Adrenal gland (tissue), 12 donors: Measurements from ENCODE around the gene UST. TPM values are rescaled to one million over a fixed set of nuclear protein-coding genes. Genes with fewer than 3 reads are reported as not detected.

Experiments used
- DNase-seq, 7 donors: peaks; one replicate each; pipeline ENCODE4 v3.0.0-alpha.2; 2019 to 2020
- H3K27ac ChIP-seq, 5 donors: fragments of 200-600 bp; sonication (generic) in 4 of 5; 1 replicate in 3 of 5; 2 replicates in 2 of 5; pipeline versions ENCODE4 v1.5.1 to v1.8.0; 2016 to 2020; ENCODE audit warnings: mild to moderate bottlenecking in 1 of 5
- H3K27me3 ChIP-seq: fragments of 200-600 bp; 2 replicates; pipeline ENCODE4 v1.8.0; 2021
- H3K36me3 ChIP-seq, 2 donors: fragments of 200-600 bp; replicated peaks in 1 of 2; 1 replicate in 1 of 2; 2 replicates in 1 of 2; pipeline versions ENCODE4 v1.5.1 to v1.8.0; 2018 to 2022
- H3K4me1 ChIP-seq, 2 donors: fragments of 200-600 bp; replicated peaks in 1 of 2; 1 replicate in 1 of 2; 2 replicates in 1 of 2; pipeline versions ENCODE4 v1.5.1 to v1.8.0; 2018 to 2021
- H3K4me3 ChIP-seq, 4 donors: fragments of 200-600 bp; sonication (generic) in 3 of 4; one replicate each; pipeline ENCODE4 v1.5.1; 2016 to 2018
- H3K9me3 ChIP-seq, 3 donors: fragments of 200-600 bp; sonication (generic) in 1 of 3; replicated peaks in 1 of 3; 1 replicate in 2 of 3; 2 replicates in 1 of 3; pipeline versions ENCODE4 v1.5.1 to v1.8.0; 2016 to 2021
- POLR2A ChIP-seq, 2 donors: fragments of 450-650 bp; IDR thresholded peaks; one replicate each; pipeline ENCODE4 v1.6.1; 2017; ENCODE audit warnings: antibody characterized with exemption in 2 of 2, mild to moderate bottlenecking in 2 of 2, moderate library complexity in 1 of 2
- WGBS, 4 donors: extraction: QIAGEN DNeasy Blood & Tissue Kit in 2 of 4; methylation state at CpG; one replicate each; pipeline versions ENCODE4 v1.1.5 to v1.1.7; 2013 to 2017; 5-methylcytosine and 5-hydroxymethylcytosine counted together
- intact Hi-C, 2 donors: fragments of 100-400 bp; cut with DNase I; formaldehyde crosslinking; loops; one replicate each; pipeline versions ENCODE4 v1.14.1 to v1.15.0; 2022 to 2023
- polyA plus RNA-seq, 3 donors: library from polyadenylated mRNA; stranded (reverse); fragments of 200-250 nt in 2 of 3; fragments of 350-450 nt in 1 of 3; fragmentation: Illumina TruSeq in 1 of 3; extraction: RNeasy Lipid Tissue Mini Kit (QIAGEN cat#74804) in 1 of 3; gene quantifications; one replicate each; pipeline ENCODE4 v1.2.3, GENCODE V29; 2013 to 2014
- total RNA-seq, 9 donors: library from RNA; depleted of rRNA in 4 of 9; stranded (reverse); fragments of >200 nt in 4 of 9; fragments of 120-200 nt in 1 of 9; fragmentation: NEBNext Ultra II Directional in 1 of 9; extraction: Animal tissue kit (Norgen Biotek cat#: 25700) in 1 of 9; gene quantifications; one replicate each; pipeline versions ENCODE4 v1.1.0 to v1.2.4, GENCODE V29; 2013 to 2023
- TF ChIP-seq, protein P1 (sequence below), 6 experiments: fragments of 450-650 bp in 4 of 6; fragments of 200-600 bp in 2 of 6; sonication (generic) in 1 of 6; IDR thresholded peaks; 1 replicate in 5 of 6; 2 replicates in 1 of 6; pipeline versions ENCODE4 v1.5.1 to v1.8.0; 2016 to 2021; ENCODE audit warnings: antibody characterized with exemption in 6 of 6, mild to moderate bottlenecking in 2 of 6, moderate library complexity in 1 of 6
- donor health status: healthy with polysubstance abuse.
- donor health status: Bipolar disorder and iron deficiency.
- donor health status: DM: yes; HTN: yes; CAD: no.
- donor health status: DM: no; HTN: no; CAD: no.
- donor health status: DM: no; HTN: no; CAD: no.
- donor health status: DM: yes; HTN: yes; CAD: no.

UST gene
- total and polyA plus RNA-seq, 12 donors: 5.9 to 37.4 (median 18.3) TPM

DNA sequence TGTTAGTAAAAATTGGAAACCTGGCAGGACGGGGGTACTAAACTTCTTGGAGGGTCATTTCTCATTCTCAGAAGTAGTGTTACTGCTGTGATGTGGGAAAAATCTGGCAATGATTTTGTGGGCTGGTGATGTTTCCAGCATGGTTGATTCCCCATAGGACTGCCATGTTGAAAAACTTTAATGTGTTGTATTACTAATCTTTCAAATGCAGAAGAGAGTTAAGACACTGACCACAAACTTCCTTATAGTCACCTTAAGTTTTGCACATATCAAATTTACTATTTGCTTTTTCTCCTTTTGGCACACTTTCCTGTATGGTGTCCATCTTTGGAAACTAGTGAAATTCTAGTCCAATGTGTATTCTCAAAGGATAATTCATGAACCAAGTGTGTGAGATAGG, 334.5 kb downstream of the UST start:
- Histone ChIP-seq H3K27ac (no peak overlapping the region), H3K4me1 (peaks cover under 1 to 20% of the 10 kb centered on the region in 2 donors), H3K27me3 (no peaks in the 10 kb centered on the region), H3K36me3 (no peaks in the 10 kb centered on the region), H3K9me3 (no peaks in the 10 kb centered on the region), H3K4me3 (no peak overlapping the region)
- DNase-seq: no peak
- WGBS, 4 donors: 86 to 100% (median 97%) methylated on average over 1 of the region's 1 CpG
- intact Hi-C loops: loop anchor here in 1 of 2 donors (10.0 kb wide), 1 partner anchor 234 kb away; the partner anchor contains the start of gene TAB2
- TF ChIP-seq, protein P1, sequence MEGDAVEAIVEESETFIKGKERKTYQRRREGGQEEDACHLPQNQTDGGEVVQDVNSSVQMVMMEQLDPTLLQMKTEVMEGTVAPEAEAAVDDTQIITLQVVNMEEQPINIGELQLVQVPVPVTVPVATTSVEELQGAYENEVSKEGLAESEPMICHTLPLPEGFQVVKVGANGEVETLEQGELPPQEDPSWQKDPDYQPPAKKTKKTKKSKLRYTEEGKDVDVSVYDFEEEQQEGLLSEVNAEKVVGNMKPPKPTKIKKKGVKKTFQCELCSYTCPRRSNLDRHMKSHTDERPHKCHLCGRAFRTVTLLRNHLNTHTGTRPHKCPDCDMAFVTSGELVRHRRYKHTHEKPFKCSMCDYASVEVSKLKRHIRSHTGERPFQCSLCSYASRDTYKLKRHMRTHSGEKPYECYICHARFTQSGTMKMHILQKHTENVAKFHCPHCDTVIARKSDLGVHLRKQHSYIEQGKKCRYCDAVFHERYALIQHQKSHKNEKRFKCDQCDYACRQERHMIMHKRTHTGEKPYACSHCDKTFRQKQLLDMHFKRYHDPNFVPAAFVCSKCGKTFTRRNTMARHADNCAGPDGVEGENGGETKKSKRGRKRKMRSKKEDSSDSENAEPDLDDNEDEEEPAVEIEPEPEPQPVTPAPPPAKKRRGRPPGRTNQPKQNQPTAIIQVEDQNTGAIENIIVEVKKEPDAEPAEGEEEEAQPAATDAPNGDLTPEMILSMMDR (IDR thresholded peaks at IDR 0.05): no peak
- no peak for TF ChIP-seq POLR2A (IDR thresholded peaks at IDR 0.05)

DNA sequence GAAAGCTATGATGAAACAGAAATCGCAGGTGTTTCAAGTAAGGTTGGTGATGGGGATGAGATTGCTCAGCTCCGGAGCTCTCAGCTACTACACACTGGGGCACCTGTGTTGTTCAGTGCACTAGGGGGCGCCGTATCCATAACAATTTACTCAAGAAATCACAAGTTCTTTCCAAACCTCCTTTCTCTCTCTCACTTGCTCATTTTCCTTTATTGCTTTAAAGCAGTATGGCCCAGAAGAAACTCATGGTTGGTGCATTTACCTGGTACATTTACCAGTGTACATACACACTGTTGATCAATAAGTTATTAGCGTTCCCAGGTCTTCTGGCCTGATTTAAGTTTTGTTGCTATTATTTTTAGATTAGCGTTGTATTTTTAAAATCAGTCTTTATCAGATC, 335.5 kb downstream of the UST start:
- Histone ChIP-seq H3K36me3 (no peaks in the 10 kb centered on the region), H3K4me3 (no peak overlapping the region), H3K9me3 (no peaks in the 10 kb centered on the region), H3K4me1 (peaks cover 0 to 16% of the 10 kb centered on the region in 2 donors), H3K27me3 (no peaks in the 10 kb centered on the region), H3K27ac (no peak overlapping the region)
- WGBS, 4 donors: 27 to 32% (median 30%) methylated on average over 6 of the region's 6 CpGs
- TF ChIP-seq POLR2A (IDR thresholded peaks at IDR 0.05): no peak
- TF ChIP-seq, protein P1 (IDR thresholded peaks at IDR 0.05): peak; percentile 68 to 91 (median 86)
- peak; percentile 76 to 95 (median 86) for DNase-seq
- intact Hi-C loops: loop anchor here in 1 of 2 donors (2.0 to 10.0 kb wide), 2 partner anchors 232 to 350 kb away; partner anchors contain the start of gene TAB2

DNA sequence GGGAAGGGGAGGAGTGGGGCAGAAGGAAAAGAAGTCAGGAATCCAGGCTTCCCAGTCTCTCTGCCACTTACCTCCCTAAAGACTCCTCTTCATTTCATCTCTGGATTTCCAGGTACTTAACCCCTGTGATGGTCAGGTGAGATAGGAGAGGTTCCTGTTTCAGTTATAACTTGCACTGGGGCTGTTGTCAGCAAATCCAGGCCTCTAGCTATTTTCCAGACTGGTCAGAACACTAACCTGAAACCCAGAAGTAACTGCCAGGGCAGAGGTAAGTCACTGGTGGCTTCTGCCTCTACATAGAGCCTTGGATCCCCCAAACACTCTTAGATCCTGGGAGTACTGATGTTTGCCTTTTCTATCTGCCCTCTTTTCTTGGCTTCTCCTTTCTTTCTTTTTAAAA, 337.2 kb downstream of the UST start:
- no peak for DNase-seq
- Histone ChIP-seq H3K4me3 (no peak overlapping the region), H3K27me3 (no peaks in the 10 kb centered on the region), H3K27ac (no peak overlapping the region), H3K4me1 (peaks cover 0 to 16% of the 10 kb centered on the region in 2 donors), H3K36me3 (no peaks in the 10 kb centered on the region), H3K9me3 (no peaks in the 10 kb centered on the region)
- intact Hi-C loops: loop anchor here in 1 of 2 donors (10.0 kb wide), 1 partner anchor 231 kb away; the partner anchor contains the start of gene TAB2
- TF ChIP-seq POLR2A (IDR thresholded peaks at IDR 0.05): no peak

DNA sequence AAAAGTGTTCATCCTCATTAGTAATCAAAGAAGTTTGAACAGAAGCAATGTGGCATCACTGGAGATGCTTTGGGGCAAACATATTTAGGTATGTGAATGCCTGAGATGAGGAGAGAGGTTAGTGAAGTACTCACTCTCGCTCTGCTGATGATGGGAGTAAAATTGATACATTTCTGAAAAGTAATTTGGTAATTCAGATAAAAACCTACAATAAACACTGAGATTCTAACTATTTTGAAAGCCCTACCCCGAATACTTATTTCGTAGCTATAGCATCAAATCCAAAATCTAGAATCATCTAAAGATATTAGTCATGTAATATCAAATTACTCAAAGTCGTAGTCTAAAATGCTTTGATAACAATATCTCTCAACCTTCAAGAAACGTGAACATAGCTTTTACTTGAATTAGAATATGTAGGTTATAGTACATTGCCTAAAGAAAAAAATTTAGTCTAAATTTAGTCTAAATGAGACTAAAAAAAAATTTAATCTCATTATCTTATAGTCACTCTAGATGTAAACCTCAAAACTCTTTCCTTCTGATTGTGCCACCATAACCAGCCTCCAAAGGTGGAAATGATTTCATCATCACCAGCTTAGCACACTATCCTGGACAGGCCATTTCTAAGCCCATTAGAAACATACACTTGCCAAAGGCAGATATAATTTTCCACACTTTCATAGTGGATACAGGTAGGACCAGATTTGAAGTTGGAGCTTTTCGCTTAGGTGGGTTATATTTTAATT, 338.2 kb downstream of the UST start:
- intact Hi-C loops: loop anchor here (5.0 to 10.0 kb wide), 2 partner anchors 230 to 342 kb away; partner anchors contain the start of gene TAB2 (in 1 of the 2)

More for the DNA sequence above, 338.2 kb downstream of the UST start:
- H3K9me3 ChIP-seq: no peaks in the 10 kb centered on the region
- no peak overlapping the region for H3K27ac ChIP-seq
- no peaks in the 10 kb centered on the region for H3K36me3 ChIP-seq
- no peak for DNase-seq
- 84 to 91% (median 87%) methylated on average over 6 of the region's 6 CpGs for WGBS, 4 donors
- no peak overlapping the region for H3K4me3 ChIP-seq
- no peaks in the 10 kb centered on the region for H3K27me3 ChIP-seq
- H3K4me1 ChIP-seq: peaks cover 0 to 9% of the 10 kb centered on the region in 2 donors
- TF ChIP-seq POLR2A (IDR thresholded peaks at IDR 0.05): no peak
- TF ChIP-seq, protein P1 (IDR thresholded peaks at IDR 0.05): no peak
